ENCODE measurements around the gene NLRP12.
"Not testable (repeated sequence)": the region's sequence is repeated elsewhere in the genome, so short reads cannot be mapped to it uniquely, and the experiment has no call there.

DNA sequence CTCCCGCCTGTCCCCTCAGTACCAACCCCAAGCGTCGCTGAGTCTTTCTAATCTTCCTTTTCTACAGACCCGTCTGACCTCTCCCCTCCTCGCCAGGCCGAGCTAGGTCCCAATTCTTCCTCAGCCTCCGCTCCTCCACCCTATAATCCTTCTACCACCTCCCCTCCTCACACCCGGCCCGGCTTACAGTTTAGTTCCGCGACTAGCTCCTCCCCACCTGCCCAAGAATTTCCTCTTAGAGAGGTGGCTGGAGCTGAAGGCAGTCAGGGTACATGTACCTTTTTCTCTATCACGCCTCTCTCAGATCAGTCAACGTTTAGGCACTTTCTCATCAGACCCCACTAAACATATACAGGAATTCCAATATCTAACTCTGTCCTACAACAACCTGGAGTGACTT, 8.7 kb upstream of the NLRP12 start:
- not testable (repeated sequence) for TF ChIP-seq POLR2AphosphoS5 (IDR thresholded peaks at IDR 0.05; ENCODE audit: low read depth, low read length); POLR2A (IDR thresholded peaks at IDR 0.05; ENCODE audit: low read depth, low read length); TAF1 (IDR thresholded peaks at IDR 0.05; ENCODE audit: borderline replicate concordance, low read depth, low read length)
